ENCODE data around the gene FYB1.

FYB1 gene

DNA sequence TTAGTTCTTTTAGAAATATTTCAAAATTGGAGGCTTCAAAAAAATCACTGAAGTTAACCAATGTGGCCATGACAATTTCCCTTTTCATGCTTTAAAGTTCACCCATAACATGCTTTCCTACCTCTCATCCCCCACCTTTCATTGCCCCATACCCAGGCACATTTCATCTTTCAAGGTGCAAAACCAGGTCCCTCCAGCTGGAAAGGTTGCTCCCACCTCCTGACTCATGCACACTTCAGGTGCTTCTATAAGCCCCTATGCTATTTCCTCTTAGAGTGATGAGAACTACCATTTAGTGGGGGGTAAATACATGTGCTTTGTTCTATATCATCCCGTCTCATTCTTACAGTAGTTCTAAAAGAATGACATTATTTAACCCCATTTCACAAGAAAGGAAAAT lies 15.4 kb downstream of the FYB1 start:
- no peak for DNase-seq (ENCODE audit: low read depth, low spot score)

DNA sequence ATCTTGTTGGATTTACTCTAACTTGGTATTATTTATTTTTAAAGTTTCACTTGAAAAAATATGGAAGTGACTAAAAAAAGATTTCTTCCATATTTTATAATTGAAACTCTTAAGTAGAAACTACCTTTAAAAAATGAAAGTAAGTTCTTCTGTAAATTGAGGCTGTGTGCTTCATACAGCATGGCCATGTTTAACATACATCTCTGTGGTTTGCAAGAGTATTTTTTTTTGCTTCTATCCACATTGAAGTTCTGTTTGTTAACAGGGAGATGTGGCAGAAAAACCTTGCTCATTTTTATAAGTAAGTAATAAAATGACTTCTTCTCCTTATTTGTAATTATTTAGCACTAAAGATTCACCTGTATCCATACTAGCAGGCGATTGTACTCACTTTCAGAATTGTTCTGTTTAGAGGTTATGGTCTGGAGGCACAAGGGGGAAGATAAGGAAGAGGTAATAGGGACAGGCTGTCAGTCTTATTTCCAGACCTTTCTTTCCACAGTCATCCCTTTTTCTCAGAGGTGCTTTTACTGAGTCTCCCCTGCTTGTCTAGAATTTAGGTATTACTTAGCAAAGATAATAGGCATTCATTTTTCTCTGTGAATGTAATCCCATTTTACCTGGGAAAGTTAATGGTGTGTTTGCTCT lies 16.0 kb downstream of the FYB1 start:
- DNase-seq (ENCODE audit: low read depth, low spot score), result no peak

DNA sequence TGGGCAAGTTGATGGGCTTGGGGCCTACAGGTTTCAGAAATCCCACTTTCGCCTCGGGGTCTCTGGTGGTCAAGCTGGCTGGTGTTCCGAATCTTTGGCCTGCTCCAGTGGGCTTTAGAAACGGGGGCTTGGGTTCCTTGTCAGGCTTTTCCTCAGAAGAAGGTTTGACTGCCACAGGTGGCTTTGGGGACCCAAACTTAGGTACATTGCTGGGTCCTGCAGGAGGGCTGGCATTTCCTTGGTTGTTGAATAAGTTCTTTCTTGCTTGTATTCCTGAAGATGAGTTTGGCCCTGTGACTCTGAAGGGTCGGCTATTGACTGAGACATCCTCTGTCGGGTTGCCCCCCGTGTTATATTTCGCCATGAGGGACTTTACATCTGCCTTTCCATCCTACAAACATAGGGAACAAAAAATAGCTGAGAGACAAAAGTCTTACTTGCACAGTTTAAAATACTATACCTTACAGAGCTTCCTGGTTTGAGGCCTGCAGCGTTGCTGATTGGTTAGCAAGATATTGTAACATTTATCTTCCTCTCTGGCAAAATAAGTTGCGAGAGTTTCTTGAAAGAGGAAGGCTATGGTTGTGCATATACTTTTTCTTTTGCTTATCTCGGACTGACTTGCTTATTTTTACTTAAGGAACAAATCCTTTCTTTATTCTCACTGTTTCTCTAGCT lies 16.6 kb downstream of the FYB1 start:
- DNase-seq (ENCODE audit: low read depth, low spot score), result no peak

DNA sequence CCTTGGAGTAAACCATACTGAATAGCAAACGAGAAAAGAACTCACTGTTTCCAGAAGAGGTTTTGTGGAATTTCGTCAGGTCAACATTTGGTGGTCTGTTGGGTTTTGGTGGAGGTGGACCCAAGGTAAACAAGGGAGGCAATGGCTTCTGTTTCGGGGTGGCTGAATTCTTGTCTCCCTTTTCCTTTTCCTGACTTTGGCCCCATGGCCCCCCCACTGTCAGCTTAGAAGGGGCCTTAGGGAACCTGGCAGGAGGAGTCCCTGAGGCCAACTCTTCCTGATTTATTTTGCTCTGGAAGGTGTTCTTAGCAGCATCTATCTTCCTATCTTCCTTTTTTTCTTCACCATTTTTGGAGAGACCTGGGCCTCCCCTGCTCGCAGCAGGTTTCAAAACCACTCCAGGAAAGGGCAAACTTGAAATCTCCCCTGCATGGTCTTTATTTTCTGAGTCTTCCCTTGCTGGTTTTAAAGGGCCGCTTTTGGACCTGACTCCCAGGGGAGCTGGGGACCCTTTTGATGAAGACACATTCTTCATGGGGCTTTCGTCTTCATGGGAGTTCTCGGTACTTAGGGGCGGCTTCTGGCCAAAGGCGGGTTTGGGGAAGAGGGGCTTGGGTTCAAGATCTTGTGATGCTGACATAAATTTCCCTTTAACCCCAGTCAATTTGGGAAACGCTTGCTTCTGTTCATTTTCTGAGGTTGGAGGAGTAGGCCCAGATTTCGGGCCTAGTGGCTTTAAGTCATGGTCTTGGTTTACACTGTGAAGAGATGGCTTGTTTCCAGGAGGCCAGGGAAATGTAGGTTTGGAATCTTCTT lies 17.4 kb downstream of the FYB1 start:
- DNase-seq (ENCODE audit: low read depth, low spot score), result no peak

DNA sequence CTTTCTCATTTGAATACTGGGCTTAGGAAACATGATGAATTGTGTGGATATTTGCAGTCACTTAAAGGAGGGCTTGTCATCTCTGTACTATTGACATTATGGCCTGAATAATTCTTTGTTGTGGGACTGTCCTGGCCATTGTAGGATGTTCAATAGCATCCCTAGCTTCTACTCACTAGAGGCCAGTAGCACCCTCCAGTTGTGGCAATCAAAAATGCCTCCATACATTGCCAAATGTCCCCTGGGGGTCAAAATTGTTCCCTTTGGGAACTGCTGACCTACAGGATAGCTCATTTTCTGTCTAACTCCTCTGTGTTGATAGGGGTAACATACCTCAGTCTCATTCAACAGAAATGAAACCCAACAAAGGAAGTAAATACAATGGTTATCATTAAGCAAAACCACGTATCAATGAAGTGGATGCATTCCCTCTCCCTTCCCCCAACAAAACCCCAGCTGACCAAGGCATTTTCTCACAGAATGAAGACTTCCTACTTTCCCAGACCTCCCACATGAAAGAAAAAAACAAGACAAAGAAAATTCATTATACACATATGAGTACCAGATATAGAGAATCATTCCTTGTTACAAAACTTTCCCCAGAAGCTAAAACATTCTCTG lies 18.1 kb downstream of the FYB1 start:
- DNase-seq (ENCODE audit: low read depth, low spot score), result no peak

DNA sequence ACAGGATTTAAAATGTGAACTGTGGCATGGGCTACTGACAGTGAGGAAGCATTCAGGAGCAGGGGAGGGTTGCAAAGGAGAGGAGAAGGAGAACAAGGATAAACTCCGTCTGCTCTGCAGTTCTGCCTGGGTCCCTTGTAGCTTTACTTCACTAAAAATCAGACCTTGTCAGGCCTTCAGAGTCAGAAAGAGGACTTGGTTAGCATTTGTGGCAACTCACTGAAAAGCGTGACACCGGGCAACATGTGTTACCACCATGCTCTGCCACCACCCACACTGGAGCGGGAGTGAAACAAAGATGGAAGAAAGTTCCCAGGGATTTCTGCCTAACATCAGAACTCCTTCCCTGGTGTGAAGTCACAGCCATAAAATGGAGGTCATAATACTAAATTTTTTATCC lies 19.3 kb downstream of the FYB1 start:
- no peak for DNase-seq (ENCODE audit: low read depth, low spot score)

DNA sequence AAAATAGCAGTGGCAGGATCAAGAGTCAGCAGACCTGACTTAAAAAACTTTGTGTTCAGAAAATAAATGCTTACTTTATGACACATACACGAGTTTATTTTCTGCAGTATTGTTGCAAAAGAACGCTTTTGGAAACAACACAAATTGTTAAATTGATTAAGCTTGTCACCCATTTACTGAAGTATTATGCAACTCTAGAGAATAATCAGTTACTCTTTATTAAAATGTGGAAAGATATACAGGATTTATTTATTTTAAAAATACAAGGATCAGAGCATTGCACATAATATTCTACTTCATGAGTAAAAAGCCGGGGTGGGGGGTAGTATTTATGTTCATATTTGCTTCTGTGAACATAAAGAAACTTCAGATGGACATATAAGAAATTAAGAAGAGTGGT lies 20.0 kb downstream of the FYB1 start:
- no peak for DNase-seq (ENCODE audit: low read depth, low spot score)

DNA sequence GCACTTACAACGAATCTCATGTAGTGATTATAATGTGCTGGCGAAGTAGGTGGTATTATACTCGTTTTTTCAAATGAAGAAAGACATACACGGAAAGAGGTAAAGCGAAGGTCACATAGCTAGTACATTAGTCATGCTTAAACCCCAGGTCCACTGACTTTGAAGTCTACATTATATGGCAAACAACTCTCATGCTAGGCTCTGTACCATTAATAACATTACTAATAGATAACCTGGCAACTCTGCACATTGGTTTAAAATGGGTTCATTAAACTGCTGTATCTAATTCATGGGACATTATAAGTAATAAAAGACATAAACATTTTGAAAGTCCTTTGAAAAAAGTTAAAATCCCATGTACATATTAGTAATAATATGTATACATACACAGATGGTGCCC lies 21.2 kb downstream of the FYB1 start:
- no peak for DNase-seq (ENCODE audit: low read depth, low spot score)

DNA sequence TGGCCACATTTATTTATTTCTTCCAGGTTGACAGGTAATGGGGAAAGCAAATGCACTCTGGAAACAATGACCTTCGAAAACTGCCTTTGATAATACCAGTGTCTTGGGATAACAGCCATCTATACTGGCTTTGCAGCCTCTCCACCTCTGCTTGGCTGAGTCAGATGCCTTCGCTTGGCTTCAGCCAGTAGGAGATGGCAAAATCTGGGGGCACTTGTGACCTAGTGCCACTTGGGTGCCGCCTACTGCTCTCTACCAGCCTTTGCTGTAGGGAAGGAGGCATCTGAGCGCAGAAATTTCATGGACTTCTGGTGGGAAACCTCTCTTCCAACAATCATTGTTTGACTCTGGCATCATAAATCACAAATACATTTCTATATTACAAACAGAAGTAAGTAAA lies 21.8 kb downstream of the FYB1 start:
- no peak for DNase-seq (ENCODE audit: low read depth, low spot score)

DNA sequence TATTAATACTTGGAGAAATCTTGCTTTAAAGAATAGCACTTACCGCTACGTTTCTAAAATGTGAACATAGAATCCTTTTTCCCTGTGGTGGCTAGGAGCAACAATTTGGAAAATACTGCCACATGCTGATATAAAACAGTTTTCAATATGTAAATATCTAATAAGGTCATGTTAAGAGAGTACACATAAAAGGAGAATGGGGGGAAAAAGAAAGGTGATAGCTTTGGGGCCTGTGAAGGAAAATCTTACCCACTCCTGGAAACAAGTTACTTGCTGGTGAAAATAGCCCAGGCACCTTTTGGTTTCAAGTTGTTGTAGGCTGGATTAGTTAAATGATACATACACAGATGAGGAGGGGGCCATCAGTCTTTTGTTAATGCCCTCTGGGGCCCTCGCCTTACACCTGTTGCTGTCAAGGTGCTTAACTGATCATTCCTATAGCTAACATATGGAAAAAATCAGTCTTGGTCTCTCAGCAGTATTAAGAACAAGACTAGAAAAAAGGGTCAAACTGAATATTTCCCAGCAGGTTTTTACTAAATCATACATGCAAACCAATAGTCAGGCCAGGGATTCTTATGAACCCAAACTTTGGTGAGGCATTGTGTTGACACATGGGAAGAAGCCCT lies 24.1 kb downstream of the FYB1 start:
- no peak for DNase-seq (ENCODE audit: low read depth, low spot score)

DNA sequence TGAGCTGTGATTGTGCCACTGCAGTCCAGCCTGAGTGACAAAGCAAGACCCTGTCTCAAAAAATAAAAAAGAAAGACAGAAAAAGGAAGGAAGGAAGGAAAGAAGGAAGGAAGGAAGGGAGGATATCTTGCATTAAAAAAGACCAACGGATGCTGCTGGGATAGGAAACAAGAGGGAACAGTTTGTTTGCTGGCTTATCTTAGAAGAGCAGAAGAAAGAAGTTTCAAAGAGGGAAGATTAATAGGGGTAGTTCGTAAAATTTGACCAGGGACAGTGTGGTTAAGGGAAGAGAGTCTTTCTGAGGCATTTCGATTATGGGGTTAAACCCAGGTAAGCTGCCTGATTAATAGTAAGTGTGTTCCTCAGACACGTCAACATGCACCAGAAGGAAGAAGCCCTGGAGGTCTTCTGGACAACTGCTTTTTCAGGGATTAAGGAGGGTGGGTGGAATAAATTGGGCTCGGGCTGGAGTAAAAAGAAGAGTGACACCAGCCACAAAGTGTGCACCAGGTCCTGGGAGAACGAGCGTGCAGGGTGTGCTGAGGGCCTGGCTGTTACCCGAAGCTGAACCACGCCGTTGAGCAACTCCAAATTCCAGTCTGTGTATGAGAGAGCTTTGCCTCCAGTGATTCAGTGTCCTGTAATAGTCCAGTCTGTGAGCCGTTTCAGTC lies 24.8 kb downstream of the FYB1 start:
- no peak for DNase-seq (ENCODE audit: low read depth, low spot score)

DNA sequence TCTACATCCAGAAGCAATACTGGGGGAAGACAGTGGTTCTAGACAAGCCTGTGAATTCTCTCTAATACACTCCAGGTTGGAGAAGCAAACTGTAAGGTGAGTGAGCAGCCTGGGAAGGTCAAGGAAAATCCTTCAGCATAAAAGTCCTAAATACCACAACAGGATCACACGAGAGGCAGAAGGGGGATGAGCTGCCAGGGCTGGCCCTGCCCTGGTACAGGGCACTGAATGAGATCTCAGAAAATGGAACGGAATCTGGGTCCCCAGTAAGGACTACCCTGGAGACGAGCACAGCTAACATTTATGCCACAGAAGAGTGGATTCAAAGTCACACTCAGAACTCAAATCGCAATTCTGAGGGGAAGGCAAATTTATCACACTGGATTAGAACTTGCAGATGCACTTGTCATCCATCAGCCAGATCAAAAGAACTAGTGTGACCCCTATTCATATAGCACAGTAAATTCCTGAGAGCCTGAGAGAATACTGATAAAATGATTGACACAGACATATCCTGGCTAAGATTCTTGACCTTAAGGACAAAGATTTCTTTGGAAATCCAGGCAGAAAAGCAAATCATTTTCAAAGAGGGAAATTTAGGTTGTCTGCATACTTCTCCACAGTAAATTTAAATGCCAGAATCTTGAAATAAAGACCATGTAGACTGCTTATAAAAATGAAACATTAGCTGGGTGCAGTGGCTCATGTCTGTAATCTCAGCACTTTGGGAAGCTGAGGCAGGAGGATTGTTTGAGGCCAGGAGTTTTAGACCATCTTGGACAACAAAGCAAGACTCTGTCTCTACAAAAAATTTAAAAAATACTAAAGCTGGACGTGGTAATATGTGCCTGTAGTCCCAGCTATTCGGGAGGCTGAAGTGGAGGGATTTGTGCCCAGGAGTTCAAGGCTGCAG lies 25.6 kb downstream of the FYB1 start:
- no peak for DNase-seq (ENCODE audit: low read depth, low spot score)

DNA sequence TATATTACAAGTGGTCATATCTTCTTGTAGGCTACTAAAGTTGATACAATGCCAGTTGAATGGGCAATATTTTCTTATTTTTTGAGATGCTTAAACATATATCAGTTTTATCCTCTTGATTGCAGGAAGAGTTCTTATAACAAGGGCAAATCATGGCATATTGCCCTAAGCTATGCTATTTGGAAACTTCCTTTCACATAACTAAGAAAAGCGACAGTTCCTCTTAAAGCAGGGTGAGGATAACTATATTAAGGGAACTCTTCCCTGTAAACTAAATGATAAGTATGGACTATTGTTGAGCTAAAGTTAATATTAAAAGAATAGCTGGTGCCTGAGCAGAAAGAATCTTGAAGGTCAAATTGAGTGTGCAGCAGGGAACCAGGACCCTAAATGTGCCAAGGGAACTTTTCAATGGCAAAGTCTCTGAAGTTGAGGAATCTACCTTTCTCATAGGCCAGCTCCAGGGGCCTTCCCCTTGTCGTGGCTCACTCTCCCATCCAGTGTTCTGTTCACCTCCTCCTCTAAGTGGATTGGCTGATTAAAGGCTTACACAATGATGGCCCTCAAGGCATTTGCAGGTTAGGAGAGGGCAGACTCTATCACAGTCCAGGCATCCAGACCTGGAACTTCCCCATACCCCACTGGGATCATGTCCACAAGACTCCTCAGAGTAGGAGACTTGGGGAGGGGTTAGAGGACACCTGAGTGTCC lies 26.8 kb downstream of the FYB1 start:
- no peak for DNase-seq (ENCODE audit: low read depth, low spot score)

DNA sequence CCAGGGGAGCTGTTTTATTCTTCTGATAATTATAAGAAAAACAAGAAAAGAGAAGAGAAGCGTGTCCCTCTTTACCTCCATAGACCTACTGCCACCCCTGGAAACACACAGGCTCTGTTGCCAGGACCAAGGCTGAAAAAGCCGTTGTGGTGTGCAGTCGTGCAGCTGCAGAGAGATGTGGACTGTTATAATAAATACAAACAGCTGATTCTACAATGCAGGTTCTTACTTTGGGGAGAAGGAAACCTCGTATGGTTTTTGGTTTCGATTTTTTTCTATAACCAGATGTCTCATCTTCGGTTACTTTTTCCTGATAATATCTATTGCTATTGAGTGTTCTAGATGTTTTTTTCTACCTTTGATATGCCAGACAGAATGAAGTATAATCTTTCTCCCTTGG lies 28.1 kb downstream of the FYB1 start:
- DNase-seq (ENCODE audit: low read depth, low spot score), result no peak

DNA sequence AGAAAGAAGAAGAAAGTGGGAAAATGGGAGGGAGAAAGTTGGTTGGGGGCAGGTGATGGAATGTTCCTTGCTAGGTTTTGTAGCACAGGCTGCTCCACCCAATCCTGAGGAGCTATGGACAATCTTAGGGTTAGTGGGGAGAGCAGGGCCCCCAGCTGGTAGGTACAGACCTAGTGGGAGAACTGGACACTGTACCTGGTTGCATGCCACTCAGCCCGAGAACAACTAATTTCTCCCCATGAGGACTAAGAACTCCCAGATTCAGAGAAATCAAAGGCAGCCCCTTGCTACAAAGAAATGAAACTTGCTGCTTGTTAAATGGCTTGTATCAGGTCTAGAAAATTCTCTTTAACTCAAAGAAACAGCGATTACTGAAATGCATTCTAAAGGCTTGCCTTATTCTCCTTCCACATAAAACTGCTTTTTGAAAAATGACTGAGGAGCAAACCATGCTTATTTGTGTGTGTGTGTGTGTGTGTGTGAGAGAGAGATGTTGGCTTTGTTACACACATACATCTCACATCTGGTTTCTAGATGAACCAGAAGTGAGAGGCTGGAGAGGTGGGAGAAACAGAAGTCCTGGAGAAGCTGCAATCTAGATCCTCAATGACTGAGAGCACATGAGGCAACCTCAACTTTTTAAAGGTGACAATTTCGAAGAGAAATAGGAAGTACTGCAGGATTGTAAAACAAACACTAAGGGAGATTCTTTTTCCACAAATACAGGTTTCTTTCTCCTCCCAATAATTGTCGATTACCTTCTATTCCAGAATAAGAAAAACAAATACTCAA lies 28.9 kb downstream of the FYB1 start:
- no peak for DNase-seq (ENCODE audit: low read depth, low spot score)

DNA sequence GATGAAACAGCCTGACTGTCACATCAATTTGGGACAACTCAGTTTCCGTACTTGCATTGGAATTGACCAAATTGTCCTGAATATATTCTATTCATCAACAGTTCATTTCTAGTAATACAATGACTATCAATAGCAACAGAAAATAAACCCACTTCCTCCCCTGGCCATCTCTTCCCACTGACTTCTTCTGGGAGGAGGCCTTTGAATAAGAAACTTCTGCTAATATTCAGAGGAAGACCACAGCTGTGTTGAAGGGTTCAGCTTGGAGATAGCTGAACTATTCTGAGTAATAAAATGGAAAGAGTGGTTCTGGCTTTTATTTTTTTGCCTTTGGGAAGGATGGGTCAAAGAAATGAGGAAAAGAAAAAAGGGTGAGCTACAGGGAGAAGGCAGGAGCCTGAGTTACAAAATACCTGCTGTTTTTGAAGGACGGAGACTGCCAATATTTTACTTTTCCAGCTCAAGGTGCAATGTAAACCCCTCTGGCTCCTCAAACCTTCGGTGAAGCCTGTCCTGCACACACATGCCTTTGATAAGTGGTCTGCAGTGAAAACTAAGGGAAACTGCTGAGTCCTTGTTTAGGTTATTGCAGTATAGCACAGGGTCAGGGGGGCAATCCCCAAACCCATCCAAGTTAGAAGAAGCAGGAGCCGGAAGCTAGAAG lies 29.9 kb downstream of the FYB1 start:
- DNase-seq (ENCODE audit: low read depth, low spot score), result no peak

DNA sequence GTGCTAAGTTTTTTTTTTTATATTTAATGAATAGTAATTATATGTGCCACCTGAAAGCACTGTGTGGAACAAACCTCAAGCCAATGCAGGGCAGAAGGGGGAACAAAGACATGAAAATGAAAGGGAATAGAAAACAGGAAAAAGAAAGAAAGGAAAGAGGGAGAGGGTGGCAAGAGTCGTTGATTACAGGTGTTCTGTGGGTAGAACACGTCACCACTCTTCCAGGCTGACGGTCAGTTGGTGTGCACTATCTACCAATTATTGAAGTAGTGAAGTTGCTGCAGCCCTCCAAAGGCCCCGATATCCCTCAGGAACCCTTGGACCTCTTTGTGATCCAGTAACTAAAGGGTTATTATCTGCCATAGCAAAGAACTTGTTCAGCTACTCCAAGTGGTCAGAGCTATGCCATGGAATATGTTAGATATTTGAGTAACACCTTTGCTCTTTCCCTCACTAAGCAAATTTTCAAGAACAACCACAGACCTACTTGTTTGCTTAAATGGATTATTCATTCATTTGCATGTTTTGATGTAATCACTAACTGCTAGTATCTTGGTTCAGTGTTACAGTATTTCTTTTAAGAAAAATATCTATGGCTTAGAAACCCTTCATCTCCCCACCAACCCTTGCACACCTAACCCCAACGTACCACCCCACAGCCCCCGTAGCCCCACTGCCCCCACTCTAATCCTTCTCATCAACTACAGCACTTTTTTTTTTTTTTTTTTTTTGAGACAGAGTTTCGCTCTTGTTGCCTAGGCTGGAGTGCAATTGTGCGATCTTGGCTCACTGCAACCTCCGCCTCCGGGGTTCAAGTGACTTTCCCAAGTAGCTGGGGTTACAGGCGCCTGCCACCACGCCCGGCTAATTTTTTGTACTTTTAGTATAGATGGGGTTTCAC lies 31.3 kb downstream of the FYB1 start:
- DNase-seq (ENCODE audit: low read depth, low spot score), result no peak

Data from iPS DF 19.7 (cell line).